ENCODE measurements around the gene AOAH.
A peak's percentile ranks its signal among the peaks of the same experiment; 100 is the strongest.

AOAH gene

DNA sequence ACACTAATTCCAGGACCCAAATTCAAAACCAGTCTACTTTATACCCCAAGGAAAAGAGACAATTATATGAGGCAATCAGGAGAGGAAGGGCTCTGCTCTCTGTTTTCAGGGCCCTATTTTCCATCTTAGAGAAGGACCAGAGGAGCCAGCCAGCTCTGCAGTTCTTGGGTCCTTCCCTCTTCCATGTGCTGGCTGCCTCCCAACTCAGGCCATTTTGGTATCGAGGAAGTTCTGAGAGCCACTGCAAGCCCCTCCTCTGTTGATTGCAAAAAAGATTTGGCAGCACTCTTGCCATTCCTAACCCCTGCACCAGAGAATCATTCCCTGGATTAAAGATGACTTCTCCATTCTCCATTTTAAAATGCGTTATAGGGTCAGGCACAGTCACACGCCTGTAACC lies 151.2 kb downstream of the AOAH start:
- H3K9ac ChIP-seq (ENCODE audit: low read depth, low read length) = no peak overlapping the region
- no peak overlapping the region for H2AFZ ChIP-seq (ENCODE audit: low read depth, low read length)
- no peaks in the 10 kb centered on the region for H3K36me3 ChIP-seq (ENCODE audit: insufficient read depth, low read length)
- H3K79me2 ChIP-seq (ENCODE audit: insufficient read depth, low read length) = no peaks in the 10 kb centered on the region
- H3K27me3 ChIP-seq (ENCODE audit: insufficient read depth, low read length, poor library complexity) = no peaks in the 10 kb centered on the region
- H3K4me1 ChIP-seq (ENCODE audit: insufficient read depth, low read length) = peaks cover 70% of the 10 kb centered on the region
- ATAC-seq (ENCODE audit: insufficient read depth, low read depth) = no peak
- no peak for TF ChIP-seq EZH2 (IDR thresholded peaks at IDR 0.05; ENCODE audit: borderline replicate concordance, low read depth, low read length, severe bottlenecking)
- TF ChIP-seq, protein P1, sequence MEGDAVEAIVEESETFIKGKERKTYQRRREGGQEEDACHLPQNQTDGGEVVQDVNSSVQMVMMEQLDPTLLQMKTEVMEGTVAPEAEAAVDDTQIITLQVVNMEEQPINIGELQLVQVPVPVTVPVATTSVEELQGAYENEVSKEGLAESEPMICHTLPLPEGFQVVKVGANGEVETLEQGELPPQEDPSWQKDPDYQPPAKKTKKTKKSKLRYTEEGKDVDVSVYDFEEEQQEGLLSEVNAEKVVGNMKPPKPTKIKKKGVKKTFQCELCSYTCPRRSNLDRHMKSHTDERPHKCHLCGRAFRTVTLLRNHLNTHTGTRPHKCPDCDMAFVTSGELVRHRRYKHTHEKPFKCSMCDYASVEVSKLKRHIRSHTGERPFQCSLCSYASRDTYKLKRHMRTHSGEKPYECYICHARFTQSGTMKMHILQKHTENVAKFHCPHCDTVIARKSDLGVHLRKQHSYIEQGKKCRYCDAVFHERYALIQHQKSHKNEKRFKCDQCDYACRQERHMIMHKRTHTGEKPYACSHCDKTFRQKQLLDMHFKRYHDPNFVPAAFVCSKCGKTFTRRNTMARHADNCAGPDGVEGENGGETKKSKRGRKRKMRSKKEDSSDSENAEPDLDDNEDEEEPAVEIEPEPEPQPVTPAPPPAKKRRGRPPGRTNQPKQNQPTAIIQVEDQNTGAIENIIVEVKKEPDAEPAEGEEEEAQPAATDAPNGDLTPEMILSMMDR (IDR thresholded peaks at IDR 0.05; ENCODE audit: borderline replicate concordance, extremely low read depth, low read length, poor library complexity, severe bottlenecking) = no peak
- no peaks in the 10 kb centered on the region for H4K20me1 ChIP-seq (ENCODE audit: insufficient read depth, low read length)
- DNase-seq = no peak
- peak overlapping the region; percentile 54 for H3K27ac ChIP-seq (ENCODE audit: low read length)
- H3K4me2 ChIP-seq (ENCODE audit: insufficient read depth, low read length) = no peak overlapping the region
- H3K9me3 ChIP-seq (ENCODE audit: insufficient read depth, low read length, severe bottlenecking) = peaks cover 5% of the 10 kb centered on the region
- H3K4me3 ChIP-seq (ENCODE audit: low read depth in 1 of 2, low read length in 2 of 2) = no peak overlapping the region

DNA sequence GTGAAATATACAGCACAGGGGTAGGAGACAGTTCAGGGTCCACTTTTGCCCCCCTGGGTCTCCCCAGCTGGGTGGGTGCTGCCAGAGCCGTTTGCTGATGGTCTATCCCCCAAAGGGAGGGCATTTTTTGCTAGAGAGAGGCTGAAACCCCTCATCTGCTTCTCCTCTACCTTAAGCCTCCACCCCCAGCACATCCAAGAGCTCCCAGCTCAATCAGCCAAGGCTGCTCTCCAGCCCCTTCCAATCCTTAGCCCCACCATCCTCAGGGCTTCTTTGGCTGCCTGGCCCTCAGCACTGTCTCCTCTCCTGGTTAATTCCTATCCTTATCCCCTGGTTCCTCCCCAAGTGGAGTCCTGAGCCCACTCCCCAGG lies 153.1 kb downstream of the AOAH start:
- Histone ChIP-seq H3K79me2 (ENCODE audit: insufficient read depth, low read length) (no peaks in the 10 kb centered on the region), H4K20me1 (ENCODE audit: insufficient read depth, low read length) (no peaks in the 10 kb centered on the region), H3K9me3 (ENCODE audit: insufficient read depth, low read length, severe bottlenecking) (no peaks in the 10 kb centered on the region), H3K27ac (ENCODE audit: low read length) (peak overlapping the region; percentile 96), H3K4me3 (ENCODE audit: low read depth in 1 of 2, low read length in 2 of 2) (peak overlapping the region in 1 of 2 experiments; percentile 32; a peak in 2 of 4 replicates), H3K27me3 (ENCODE audit: insufficient read depth, low read length, poor library complexity) (no peaks in the 10 kb centered on the region), H2AFZ (ENCODE audit: low read depth, low read length) (peak overlapping the region; percentile 67), H3K36me3 (ENCODE audit: insufficient read depth, low read length) (no peaks in the 10 kb centered on the region), H3K9ac (ENCODE audit: low read depth, low read length) (peak overlapping the region; percentile 50), H3K4me2 (ENCODE audit: insufficient read depth, low read length) (peak overlapping the region; percentile 53), H3K4me1 (ENCODE audit: insufficient read depth, low read length) (peaks cover 70% of the 10 kb centered on the region)
- TF ChIP-seq EZH2 (IDR thresholded peaks at IDR 0.05; ENCODE audit: borderline replicate concordance, low read depth, low read length, severe bottlenecking) = no peak
- TF ChIP-seq, protein P1 (IDR thresholded peaks at IDR 0.05; ENCODE audit: borderline replicate concordance, extremely low read depth, low read length, poor library complexity, severe bottlenecking) = no peak
- DNase-seq = peak; percentile 13
- ATAC-seq (ENCODE audit: insufficient read depth, low read depth) = peak; percentile 19

DNA sequence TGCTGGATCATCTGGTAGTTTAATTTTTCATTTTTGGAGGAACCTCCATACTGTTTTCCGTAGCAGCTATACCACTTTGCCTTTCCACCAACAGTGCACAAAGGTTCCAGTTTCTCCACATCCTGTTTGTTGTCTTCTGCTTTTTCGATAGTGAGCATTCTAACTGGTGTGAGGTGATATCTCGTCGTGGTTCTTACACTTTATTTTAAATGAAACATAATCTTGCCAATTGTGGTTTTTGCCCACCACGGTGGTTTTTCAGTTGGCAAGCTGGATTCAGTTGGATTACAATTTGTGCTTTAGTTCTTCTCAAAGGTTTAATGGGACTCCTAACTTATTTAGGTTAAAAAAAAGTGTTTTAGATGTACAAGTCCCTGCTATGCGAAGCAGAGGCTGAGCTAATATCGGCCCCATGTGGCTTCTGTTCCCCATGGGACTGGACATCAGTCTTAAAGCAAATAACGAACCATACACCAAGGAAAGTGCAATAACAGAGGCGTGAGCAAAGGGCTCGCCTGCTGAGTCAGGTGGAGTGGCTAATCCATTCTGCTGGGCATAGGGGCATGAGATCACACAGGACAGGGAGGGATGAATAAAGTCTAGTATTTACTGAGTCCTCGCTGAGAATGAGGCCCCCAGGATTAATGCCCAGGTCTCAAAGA lies 153.6 kb downstream of the AOAH start:
- Histone ChIP-seq H3K9me3 (ENCODE audit: insufficient read depth, low read length, severe bottlenecking) (no peaks in the 10 kb centered on the region), H2AFZ (ENCODE audit: low read depth, low read length) (peak overlapping the region; percentile 67), H3K4me3 (ENCODE audit: low read depth in 1 of 2, low read length in 2 of 2) (peak overlapping the region in 1 of 2 experiments; percentile 32; a peak in 2 of 4 replicates), H3K27ac (ENCODE audit: low read length) (peak overlapping the region; percentile 96), H3K9ac (ENCODE audit: low read depth, low read length) (peak overlapping the region; percentile 50), H3K36me3 (ENCODE audit: insufficient read depth, low read length) (no peaks in the 10 kb centered on the region), H3K27me3 (ENCODE audit: insufficient read depth, low read length, poor library complexity) (no peaks in the 10 kb centered on the region), H4K20me1 (ENCODE audit: insufficient read depth, low read length) (no peaks in the 10 kb centered on the region), H3K4me2 (ENCODE audit: insufficient read depth, low read length) (peak overlapping the region; percentile 53), H3K4me1 (ENCODE audit: insufficient read depth, low read length) (peaks cover 70% of the 10 kb centered on the region), H3K79me2 (ENCODE audit: insufficient read depth, low read length) (no peaks in the 10 kb centered on the region)
- no peak for TF ChIP-seq EZH2 (IDR thresholded peaks at IDR 0.05; ENCODE audit: borderline replicate concordance, low read depth, low read length, severe bottlenecking)
- TF ChIP-seq, protein P1 (IDR thresholded peaks at IDR 0.05; ENCODE audit: borderline replicate concordance, extremely low read depth, low read length, poor library complexity, severe bottlenecking) = no peak
- DNase-seq (peak; percentile 70), ATAC-seq (ENCODE audit: insufficient read depth, low read depth) (peak; percentile 89)

Data from DND-41 (cell line).